Kidney (tissue), 14 donors: ENCODE measurements around the gene C1QL4. TPM values are rescaled to one million over a fixed set of nuclear protein-coding genes. Genes with fewer than 3 reads are reported as not detected.
A peak's percentile ranks its signal among the peaks of the same experiment; 100 is the strongest.
"Not testable (repeated sequence)": the region's sequence is repeated elsewhere in the genome, so short reads cannot be mapped to it uniquely, and the experiment has no call there.

Source experiments
- DNase-seq, 5 donors: peaks; one replicate each; pipeline ENCODE4 v3.0.0-alpha.2; 2013 to 2020
- FAIRE-seq: peaks from 2 replicates; lab custom pipeline; 2012; peaks lifted over from hg19 to GRCh38; lab: Jason Lieb, UNC
- H3K27ac ChIP-seq, 2 donors: one replicate each; pipeline ENCODE4 v1.7.0; 2013; ENCODE audit warnings: low read depth in 2 of 2, low read length in 2 of 2, inconsistent platforms in 1 of 2
- H3K27me3 ChIP-seq: one replicate; pipeline ENCODE4 v1.7.1; 2013; ENCODE audit warnings: low read length, inconsistent platforms; ENCODE audit not compliant: control insufficient read depth, insufficient read depth
- H3K36me3 ChIP-seq, 3 donors: one replicate each; pipeline versions ENCODE4 v1.7.0 to v1.7.1; 2013; ENCODE audit warnings: low read length in 3 of 3, control low read depth in 1 of 3, inconsistent platforms in 1 of 3; ENCODE audit not compliant: insufficient read depth in 3 of 3, control insufficient read depth in 2 of 3
- H3K4me1 ChIP-seq, 3 donors: one replicate each; pipeline versions ENCODE4 v1.7.0 to v1.7.1; 2013; ENCODE audit warnings: low read length in 3 of 3, inconsistent platforms in 1 of 3, low read depth in 1 of 3; ENCODE audit not compliant: control insufficient read depth in 2 of 3, insufficient read depth in 2 of 3
- H3K4me3 ChIP-seq, 3 donors: one replicate each; pipeline versions ENCODE4 v1.7.0 to v1.8.1; 2013; ENCODE audit warnings: low read length in 3 of 3, control low read depth in 1 of 3, inconsistent platforms in 1 of 3
- H3K9ac ChIP-seq, 3 donors: one replicate each; pipeline versions ENCODE4 v1.7.0 to v1.7.1; 2013; ENCODE audit warnings: low read length in 3 of 3, control low read depth in 1 of 3, inconsistent platforms in 1 of 3
- H3K9me3 ChIP-seq, 3 donors: one replicate each; pipeline versions ENCODE4 v1.7.0 to v1.7.1; 2013; ENCODE audit warnings: low read length in 3 of 3, control low read depth in 1 of 3, inconsistent platforms in 1 of 3; ENCODE audit not compliant: control insufficient read depth in 2 of 3, insufficient read depth in 1 of 3
- intact Hi-C: fragments of 100-400 bp; cut with DNase I; formaldehyde crosslinking; loops from one replicate; pipeline ENCODE4 v1.11.1; 2022
- polyA plus RNA-seq: library from polyadenylated mRNA; stranded (reverse); fragments of 350-450 nt; fragmentation: Illumina TruSeq; extraction: RNeasy Lipid Tissue Mini Kit (QIAGEN cat#74804); gene quantifications from one replicate; pipeline ENCODE4 v1.2.3, GENCODE V29; 2014; ENCODE audit warnings: low read depth, low replicate concordance; ENCODE audit not compliant: insufficient read depth
- total RNA-seq: library from RNA; stranded (reverse); fragmentation: NEBNext Ultra II Directional; extraction: Animal tissue kit (Norgen Biotek cat#: 25700); gene quantifications from one replicate; pipeline ENCODE4 v1.2.1, GENCODE V29; 2021
- TF ChIP-seq, protein P1 (sequence below): IDR thresholded peaks from 3 replicates; pipeline ENCODE4 v1.5.1; 2012; ENCODE audit warnings: mild to moderate bottlenecking, moderate library complexity, borderline replicate concordance; ENCODE audit not compliant: insufficient read depth; ENCODE audit errors: extremely low read depth
- donor health status: control.
- donor health status: control.
- donor health status: control.
- donor health status: control.
- donor health status: control.
- donor health status: DM: yes; HTN: yes; CAD: no.
- donor health status: Normal renal cell carcinoma (clear cell type).

The C1QL4 gene
- total and polyA plus RNA-seq, 2 donors from 2014 or later: 1.0 TPM; not detected in 1

DNA sequence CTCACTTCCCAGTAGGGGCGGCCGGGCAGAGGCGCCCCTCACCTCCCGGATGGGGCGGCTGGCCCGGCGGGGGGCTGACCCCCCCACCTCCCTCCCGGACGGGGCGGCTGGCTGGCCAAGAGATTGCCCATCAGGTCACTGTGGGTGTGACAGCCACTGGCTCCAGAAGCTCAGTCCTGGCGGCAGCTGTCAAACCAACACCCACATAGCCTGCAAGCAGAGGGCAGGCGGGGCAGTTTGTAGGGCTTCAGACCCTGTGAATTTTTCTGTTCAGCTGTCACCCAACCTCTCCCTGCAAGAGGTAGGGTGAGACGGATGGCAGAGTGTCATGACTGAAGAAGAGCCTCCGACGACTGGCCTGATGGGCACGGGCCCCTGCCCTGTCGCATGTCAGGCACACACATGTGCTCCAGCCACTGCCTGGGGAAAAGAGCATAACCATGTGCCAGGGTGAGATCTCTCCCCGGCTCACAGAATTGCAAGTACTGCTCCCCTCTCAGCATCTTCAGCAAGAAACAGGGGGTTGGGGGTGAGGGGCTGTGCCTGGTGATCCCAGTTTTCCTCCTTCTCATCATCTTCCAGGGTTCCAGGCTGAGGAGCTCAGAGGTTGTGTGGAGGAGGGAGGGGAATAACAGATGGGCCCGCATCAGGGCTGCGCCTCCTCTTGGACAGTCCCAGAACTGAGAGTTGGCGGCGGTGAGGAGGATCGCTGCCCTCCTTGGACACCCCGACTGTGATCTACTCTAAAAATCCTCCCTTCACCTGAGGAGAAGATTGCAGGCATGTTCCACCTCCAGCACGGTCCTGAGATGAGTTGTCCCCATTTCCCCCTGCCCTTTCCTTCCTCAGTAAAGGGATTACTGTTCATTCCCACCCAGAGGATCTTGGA lies 53.2 kb downstream of the C1QL4 start:
- DNase-seq: peak in 1 of 5 donors; percentile 39
- intact Hi-C loops: no loop called here
- Histone ChIP-seq H3K27me3 (no peaks in the 10 kb centered on the region), H3K36me3 (no peaks in the 10 kb centered on the region), H3K4me3 (no peak overlapping the region), H3K9me3 (no peaks in the 10 kb centered on the region), H3K27ac (no peak overlapping the region), H3K4me1 (peaks cover 0 to 5% (median 2%) of the 10 kb centered on the region in 3 donors), H3K9ac (no peak overlapping the region)
- TF ChIP-seq, protein P1, sequence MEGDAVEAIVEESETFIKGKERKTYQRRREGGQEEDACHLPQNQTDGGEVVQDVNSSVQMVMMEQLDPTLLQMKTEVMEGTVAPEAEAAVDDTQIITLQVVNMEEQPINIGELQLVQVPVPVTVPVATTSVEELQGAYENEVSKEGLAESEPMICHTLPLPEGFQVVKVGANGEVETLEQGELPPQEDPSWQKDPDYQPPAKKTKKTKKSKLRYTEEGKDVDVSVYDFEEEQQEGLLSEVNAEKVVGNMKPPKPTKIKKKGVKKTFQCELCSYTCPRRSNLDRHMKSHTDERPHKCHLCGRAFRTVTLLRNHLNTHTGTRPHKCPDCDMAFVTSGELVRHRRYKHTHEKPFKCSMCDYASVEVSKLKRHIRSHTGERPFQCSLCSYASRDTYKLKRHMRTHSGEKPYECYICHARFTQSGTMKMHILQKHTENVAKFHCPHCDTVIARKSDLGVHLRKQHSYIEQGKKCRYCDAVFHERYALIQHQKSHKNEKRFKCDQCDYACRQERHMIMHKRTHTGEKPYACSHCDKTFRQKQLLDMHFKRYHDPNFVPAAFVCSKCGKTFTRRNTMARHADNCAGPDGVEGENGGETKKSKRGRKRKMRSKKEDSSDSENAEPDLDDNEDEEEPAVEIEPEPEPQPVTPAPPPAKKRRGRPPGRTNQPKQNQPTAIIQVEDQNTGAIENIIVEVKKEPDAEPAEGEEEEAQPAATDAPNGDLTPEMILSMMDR: no peak
- FAIRE-seq: no peak

DNA sequence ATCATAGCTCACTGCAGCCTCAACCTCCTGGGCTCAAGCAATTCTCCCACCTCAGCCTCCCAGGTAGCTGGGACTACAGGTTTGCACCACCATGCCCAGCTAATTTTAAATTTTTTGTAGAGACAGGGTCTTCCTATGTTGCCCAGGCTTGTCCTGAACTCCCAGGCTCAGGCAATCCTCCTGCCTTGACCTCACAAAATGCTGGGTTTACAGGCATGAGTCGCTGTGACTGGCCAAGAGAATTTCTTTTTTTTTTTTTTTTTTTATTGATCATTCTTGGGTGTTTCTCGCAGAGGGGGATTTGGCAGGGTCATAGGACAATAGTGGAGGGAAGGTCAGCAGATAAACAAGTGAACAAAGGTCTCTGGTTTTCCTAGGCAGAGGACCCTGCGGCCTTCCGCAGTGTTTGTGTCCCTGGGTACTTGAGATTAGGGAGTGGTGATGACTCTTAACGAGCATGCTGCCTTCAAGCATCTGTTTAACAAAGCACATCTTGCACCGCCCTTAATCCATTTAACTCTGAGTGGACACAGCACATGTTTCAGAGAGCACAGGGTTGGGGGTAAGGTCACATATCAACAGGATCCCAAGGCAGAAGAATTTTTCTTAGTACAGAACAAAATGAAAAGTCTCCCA lies 54.1 kb downstream of the C1QL4 start:
- H3K27ac ChIP-seq, H3K9ac ChIP-seq, H3K36me3 ChIP-seq, H3K27me3 ChIP-seq, H3K9me3 ChIP-seq, FAIRE-seq, intact Hi-C loops, H3K4me1 ChIP-seq, H3K4me3 ChIP-seq: not testable (repeated sequence)
- peak in 1 of 5 donors; percentile 24 for DNase-seq

Other genes with a start within 250 kb of the C1QL4 start
- 1.6 TPM for gene DHH, start 242.4 kb downstream of the C1QL4 start, total RNA-seq
- 0.54 TPM for gene DHH, start 242.4 kb downstream of the C1QL4 start, polyA plus RNA-seq
- 64.8 TPM for gene LMBR1L, start 226.3 kb downstream of the C1QL4 start, total RNA-seq
- gene LMBR1L, start 226.3 kb downstream of the C1QL4 start, polyA plus RNA-seq: 21.2 TPM
- gene TUBA1B, start 205.8 kb downstream of the C1QL4 start, total RNA-seq: 537 TPM
- gene TUBA1B, start 205.8 kb downstream of the C1QL4 start, polyA plus RNA-seq: 533 TPM
- 94.3 TPM for gene TUBA1A, start 148.1 kb downstream of the C1QL4 start, total RNA-seq
- 128 TPM for gene TUBA1A, start 148.1 kb downstream of the C1QL4 start, polyA plus RNA-seq
- gene TUBA1C, start 72.1 kb downstream of the C1QL4 start, total RNA-seq: 149 TPM
- 204 TPM for gene TUBA1C, start 72.1 kb downstream of the C1QL4 start, polyA plus RNA-seq
- gene PRPH, start 42.0 kb downstream of the C1QL4 start, total RNA-seq: 2.7 TPM
- gene PRPH, start 42.0 kb downstream of the C1QL4 start, polyA plus RNA-seq: 0.71 TPM
- 1.0 TPM for gene TROAP, start 13.9 kb downstream of the C1QL4 start, total RNA-seq
- gene TROAP, start 13.9 kb downstream of the C1QL4 start, polyA plus RNA-seq: 1.5 TPM
- gene DNAJC22, start 9.7 kb upstream of the C1QL4 start, total RNA-seq: 16.2 TPM
- 15.1 TPM for gene DNAJC22, start 9.7 kb upstream of the C1QL4 start, polyA plus RNA-seq
- gene SPATS2, start 30.3 kb upstream of the C1QL4 start, total RNA-seq: 23.7 TPM
- 10.0 TPM for gene SPATS2, start 30.3 kb upstream of the C1QL4 start, polyA plus RNA-seq
- 2.8 TPM for gene KCNH3, start 201.8 kb upstream of the C1QL4 start, total RNA-seq
- 1.4 TPM for gene KCNH3, start 201.8 kb upstream of the C1QL4 start, polyA plus RNA-seq
- 66.8 TPM for gene MCRS1, start 231.0 kb upstream of the C1QL4 start, total RNA-seq
- 60.4 TPM for gene MCRS1, start 231.0 kb upstream of the C1QL4 start, polyA plus RNA-seq